LNCAP (cell line): Measurements from ENCODE around the gene NOC2L.

Source experiments
- TF ChIP-seq, protein P1 (sequence below): fragments of 450-650 bp; IDR thresholded peaks from 2 replicates; pipeline ENCODE4 v1.5.1; 2017; ENCODE audit warnings: mild to moderate bottlenecking

Gene NOC2L

DNA sequence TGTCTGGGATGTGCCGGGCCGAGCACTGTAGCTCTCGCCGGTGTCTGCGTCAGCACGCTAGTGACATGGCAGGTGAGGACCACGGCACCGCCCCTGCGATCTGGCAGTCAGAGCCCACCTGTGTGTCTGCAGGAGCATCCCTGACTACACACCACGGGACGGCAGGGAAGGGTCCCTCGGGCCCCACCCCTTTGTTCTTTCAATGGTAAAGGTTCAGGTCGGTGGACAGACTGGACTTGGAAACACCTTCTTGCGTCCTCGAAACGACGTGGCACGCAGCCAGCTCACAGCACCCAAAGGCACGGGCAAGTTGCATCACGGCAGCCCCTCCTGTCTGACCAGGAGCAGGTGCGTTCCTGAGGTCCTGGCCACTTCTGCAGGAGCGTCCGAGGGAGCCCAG lies 39.0 kb downstream of the NOC2L start:
- TF ChIP-seq, protein P1, sequence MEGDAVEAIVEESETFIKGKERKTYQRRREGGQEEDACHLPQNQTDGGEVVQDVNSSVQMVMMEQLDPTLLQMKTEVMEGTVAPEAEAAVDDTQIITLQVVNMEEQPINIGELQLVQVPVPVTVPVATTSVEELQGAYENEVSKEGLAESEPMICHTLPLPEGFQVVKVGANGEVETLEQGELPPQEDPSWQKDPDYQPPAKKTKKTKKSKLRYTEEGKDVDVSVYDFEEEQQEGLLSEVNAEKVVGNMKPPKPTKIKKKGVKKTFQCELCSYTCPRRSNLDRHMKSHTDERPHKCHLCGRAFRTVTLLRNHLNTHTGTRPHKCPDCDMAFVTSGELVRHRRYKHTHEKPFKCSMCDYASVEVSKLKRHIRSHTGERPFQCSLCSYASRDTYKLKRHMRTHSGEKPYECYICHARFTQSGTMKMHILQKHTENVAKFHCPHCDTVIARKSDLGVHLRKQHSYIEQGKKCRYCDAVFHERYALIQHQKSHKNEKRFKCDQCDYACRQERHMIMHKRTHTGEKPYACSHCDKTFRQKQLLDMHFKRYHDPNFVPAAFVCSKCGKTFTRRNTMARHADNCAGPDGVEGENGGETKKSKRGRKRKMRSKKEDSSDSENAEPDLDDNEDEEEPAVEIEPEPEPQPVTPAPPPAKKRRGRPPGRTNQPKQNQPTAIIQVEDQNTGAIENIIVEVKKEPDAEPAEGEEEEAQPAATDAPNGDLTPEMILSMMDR: no peak

DNA sequence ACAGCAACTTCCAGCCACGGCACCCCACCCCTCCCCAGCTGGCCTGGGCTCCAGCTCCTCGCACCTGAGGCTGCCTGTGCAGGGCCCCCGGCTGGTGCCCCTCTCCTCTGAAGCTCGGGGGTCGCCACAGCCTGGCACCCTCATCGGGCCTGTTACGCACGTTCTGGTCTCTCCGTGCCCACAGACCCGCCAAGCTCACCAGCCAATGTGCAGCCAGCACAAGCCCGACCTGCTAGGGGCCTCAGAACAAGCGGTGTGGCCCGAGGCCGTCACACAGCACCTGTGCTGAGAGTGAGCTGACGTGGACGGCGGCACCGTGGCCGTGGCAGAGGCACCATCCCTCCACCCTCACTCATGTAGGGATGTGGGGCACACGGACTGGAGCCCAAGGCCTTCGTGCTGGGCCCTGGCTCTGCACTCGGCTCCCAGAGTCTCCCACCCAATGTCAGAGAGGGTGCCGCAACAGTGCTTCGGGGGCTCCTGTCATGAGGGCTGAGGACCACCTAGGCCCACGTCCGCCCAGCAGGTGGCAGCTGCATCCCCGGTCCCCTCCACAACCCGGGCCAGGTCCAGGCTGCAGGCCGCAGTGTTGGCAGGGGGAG lies 39.7 kb downstream of the NOC2L start:
- TF ChIP-seq, protein P1: no peak

DNA sequence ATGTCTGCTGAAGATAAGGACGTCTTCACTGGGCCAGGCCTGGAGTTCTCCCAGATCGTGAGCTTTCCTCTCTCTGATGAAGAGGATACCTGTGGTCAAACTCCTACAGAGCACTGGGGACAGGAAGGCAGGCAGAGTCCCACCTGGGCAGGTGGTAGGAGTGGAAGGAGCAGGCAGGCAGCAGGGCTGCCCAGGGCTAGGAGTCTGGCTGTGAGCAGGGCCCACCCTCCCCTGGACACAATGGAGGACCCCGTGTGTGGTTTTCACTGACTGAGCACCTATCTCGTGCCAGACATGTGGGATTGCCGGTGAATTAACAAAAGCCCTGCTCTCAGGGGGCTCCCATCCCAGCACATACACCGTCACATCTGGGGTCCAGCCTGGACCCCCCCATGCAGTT lies 40.2 kb downstream of the NOC2L start:
- TF ChIP-seq, protein P1: no peak

DNA sequence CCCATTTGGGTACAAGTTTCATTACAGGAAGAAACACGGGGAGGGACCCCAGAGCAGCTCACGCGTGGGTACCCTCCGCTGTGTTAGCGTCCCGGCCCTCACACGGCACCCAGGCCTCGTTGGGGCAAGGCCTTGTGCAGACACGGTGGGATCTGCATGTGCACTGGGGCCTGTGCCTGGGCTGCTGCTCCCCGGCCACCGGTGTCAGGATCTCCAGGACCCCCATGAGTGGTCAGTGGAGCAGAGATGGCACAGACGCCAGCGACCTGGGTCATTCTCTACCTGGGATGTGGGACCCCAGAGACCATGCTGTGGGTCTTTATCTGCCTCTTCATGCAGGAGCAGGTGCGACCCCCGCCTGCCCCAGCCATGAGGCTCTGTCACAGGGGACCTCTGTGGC lies 40.7 kb downstream of the NOC2L start:
- TF ChIP-seq, protein P1: no peak

DNA sequence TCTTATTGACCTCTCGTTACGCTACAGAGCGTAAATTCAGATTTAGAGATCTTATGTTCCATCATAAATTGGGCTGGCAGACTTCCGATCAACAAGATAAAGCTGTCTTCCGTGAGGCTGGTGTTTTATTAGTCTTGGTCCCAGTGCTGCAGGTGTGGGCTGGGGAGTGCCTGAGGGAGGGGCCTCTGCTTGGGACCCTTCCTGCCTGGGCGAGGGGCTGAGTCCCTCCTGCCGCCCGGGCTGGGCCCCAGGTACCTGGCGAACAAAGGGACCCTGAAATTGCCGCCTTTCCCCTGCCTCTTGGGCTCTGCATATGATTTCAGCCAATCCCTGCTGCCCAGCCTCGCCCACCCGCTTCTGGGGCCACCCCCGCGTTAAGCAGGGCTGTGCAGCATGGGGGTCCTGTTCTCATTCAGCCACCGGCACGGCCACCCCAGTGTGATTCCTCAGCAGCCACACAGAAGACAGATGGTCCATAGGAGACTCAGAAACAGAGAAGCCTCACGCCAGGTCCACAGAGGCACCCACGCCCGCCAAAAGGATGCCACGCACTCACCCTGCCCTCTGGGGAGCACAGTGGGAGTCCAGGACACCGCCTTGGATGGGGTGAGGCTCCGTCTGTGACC lies 41.5 kb downstream of the NOC2L start:
- TF ChIP-seq, protein P1: no peak

DNA sequence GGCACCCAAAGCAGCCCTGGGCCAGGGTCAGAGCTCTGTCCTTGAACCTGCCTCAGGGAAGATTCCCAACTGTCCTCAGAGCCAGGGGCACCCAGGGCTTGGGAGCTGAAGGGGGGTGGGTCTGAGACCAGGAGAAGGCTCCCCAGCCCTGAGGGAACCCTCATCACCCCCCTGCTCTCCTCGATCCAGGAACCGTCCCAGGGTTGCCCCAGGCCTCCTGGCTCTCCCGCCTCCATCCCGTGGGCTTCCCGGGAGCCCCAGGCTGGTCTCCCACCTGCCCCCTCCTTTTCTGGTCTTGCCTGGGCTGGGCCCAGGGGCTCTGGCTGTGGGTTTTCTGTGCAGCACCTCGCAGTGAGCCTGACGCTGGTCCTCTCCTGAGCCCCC lies 42.0 kb downstream of the NOC2L start:
- TF ChIP-seq, protein P1: no peak

DNA sequence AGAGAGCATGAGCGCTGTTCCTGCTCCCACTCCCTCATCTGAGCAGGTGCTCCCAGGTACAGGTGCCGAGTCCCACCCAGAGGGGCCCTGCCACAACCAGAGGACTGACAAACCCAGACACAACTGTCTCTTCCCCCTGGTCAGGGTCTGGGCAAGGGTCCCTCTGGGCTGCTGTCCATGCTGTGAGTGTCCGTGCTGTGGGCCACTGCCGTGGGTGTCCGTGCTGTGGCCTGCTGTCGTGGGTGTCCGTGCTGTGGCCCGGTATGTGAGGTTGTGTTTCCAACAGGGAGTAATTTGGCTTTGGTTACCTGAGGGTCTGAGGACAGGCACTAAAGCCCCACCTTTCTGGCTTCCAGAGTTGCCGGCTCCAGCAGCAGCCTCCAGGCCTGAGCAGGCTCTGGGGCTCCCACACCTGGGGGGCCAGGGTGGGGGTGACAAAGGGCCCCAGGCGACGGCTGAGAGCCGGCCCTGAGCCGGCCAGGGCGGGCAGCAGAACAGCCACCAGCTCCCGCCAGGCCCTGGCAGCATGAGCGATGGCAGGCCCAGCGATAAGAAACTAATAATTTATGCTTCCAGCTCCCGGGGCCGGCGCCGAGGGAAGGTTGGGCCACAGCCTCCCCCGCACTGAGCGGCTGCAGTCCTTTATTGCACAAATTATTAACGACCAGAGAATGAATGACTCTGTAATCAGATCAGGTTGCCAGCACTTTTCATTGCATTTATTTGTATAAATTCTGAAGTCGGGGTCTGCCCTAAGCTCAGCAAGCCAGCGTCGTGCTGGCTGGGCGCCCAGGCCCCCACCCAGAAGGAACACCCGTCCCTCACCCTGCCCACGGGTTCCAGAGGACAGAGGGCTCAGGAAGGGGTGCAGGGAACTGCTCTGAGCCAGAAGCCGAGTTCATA lies 42.6 kb downstream of the NOC2L start:
- TF ChIP-seq, protein P1: no peak
